HL-60 (cell line): Measurements from ENCODE around the gene MED10.

Source experiments
- CTCF ChIP-seq: IDR thresholded peaks from one replicate; pipeline ENCODE4 v1.5.1; 2011; ENCODE audit warnings: low read length, control low read depth, inconsistent platforms; ENCODE audit not compliant: insufficient read depth
- GABPA ChIP-seq: IDR thresholded peaks from 2 replicates; pipeline ENCODE4 v1.6.1; 2012; ENCODE audit warnings: low read depth
- POLR2AphosphoS5 ChIP-seq: IDR thresholded peaks from 2 replicates; pipeline ENCODE4 v1.6.1; 2012; ENCODE audit warnings: low read depth
- REST ChIP-seq: IDR thresholded peaks from 2 replicates; pipeline ENCODE4 v1.6.1; 2012; ENCODE audit warnings: low read depth; ENCODE audit not compliant: insufficient replicate concordance
- SPI1 ChIP-seq: IDR thresholded peaks from 2 replicates; pipeline ENCODE4 v1.6.1; 2012; ENCODE audit warnings: low read depth, mild to moderate bottlenecking, borderline replicate concordance

- TF ChIP-seq CTCF (no peak), GABPA (no peak), REST (no peak), POLR2AphosphoS5 (no peak), SPI1 (no peak)
Observed at GRCh38 chr5:6322163-6322713, 56.1 kb downstream of the MED10 start.
